Mesothelial cell of epicardium (in vitro differentiated cells): ENCODE results near the gene ZNF701. TPM values are rescaled to one million over a fixed set of nuclear protein-coding genes. Genes with fewer than 3 reads are reported as not detected.
"Not testable (repeated sequence)": the region's sequence is repeated elsewhere in the genome, so short reads cannot be mapped to it uniquely, and the experiment has no call there.

Experiments used
- DNase-seq, 2 experiments: peaks; one replicate each; pipeline ENCODE4 v3.0.0; 2021; ENCODE audit warnings: low spot score in 2 of 2; ENCODE audit not compliant: unreplicated experiment in 2 of 2
- H3K27ac Mint-ChIP-seq: 2 replicates; pipeline ENCODE4 v1.8.0; 2021; ENCODE audit warnings: mixed read lengths
- H3K27me3 Mint-ChIP-seq: 2 replicates; pipeline ENCODE4 v1.8.0; 2021; ENCODE audit warnings: low read depth, mixed read lengths
- H3K36me3 Mint-ChIP-seq: 2 replicates; pipeline ENCODE4 v1.8.0; 2021; ENCODE audit warnings: mixed read lengths
- H3K4me1 Mint-ChIP-seq: 2 replicates; pipeline ENCODE4 v1.8.0; 2021; ENCODE audit warnings: mixed read lengths
- H3K4me3 Mint-ChIP-seq: 2 replicates; pipeline ENCODE4 v1.8.0; 2021; ENCODE audit warnings: mild to moderate bottlenecking, moderate library complexity, mixed read lengths
- H3K9me3 Mint-ChIP-seq: 2 replicates; pipeline ENCODE4 v1.8.0; 2021; ENCODE audit warnings: mixed read lengths
- CTCF ChIP-seq: fragments of 200-600 bp; sonication (generic); IDR thresholded peaks from one replicate; pipeline ENCODE4 v1.5.0; 2021; ENCODE audit warnings: antibody characterized with exemption; ENCODE audit not compliant: unreplicated experiment
- total RNA-seq: library from RNA; stranded (reverse); gene quantifications from 3 replicates; pipeline ENCODE4 v1.2.1, GENCODE V29; 2021

The ZNF701 gene
- total RNA-seq, 1 donor from 2014 or later: 26.3 TPM

- Mint-ChIP-seq H3K27ac (no peak overlapping the region), H3K36me3 (peaks cover 8% of the 10 kb centered on the region), H3K4me3 (no peak overlapping the region), H3K27me3 (no peaks in the 10 kb centered on the region), H3K9me3 (no peaks in the 10 kb centered on the region), H3K4me1 (peaks cover 36% of the 10 kb centered on the region)
- DNase-seq: no peak
- TF ChIP-seq CTCF: no peak
Measured at GRCh38 chr19:52602941-52603340, 32.9 kb downstream of the ZNF701 start.

- no peak overlapping the region for H3K27ac Mint-ChIP-seq
- no peaks in the 10 kb centered on the region for H3K27me3 Mint-ChIP-seq
- H3K9me3 Mint-ChIP-seq: no peaks in the 10 kb centered on the region
- H3K4me3 Mint-ChIP-seq: no peak overlapping the region
- no peak for TF ChIP-seq CTCF
- H3K36me3 Mint-ChIP-seq: peaks cover 8% of the 10 kb centered on the region
- DNase-seq: no peak
- H3K4me1 Mint-ChIP-seq: peaks cover 36% of the 10 kb centered on the region
Measured at GRCh38 chr19:52603558-52604207, 33.6 kb downstream of the ZNF701 start.

- Mint-ChIP-seq H3K4me1 (no peaks in the 10 kb centered on the region), H3K27ac (no peak overlapping the region), H3K27me3 (no peaks in the 10 kb centered on the region), H3K4me3 (no peak overlapping the region), H3K9me3 (peaks cover 28% of the 10 kb centered on the region), H3K36me3 (peaks cover 58% of the 10 kb centered on the region)
- no peak for DNase-seq
- no peak for TF ChIP-seq CTCF
Measured at GRCh38 chr19:52613299-52613906, 43.3 kb downstream of the ZNF701 start.

GRCh38 chr19:52621376-52621775 lies 51.3 kb downstream of the ZNF701 start:
- H3K9me3 Mint-ChIP-seq: peaks cover 5% of the 10 kb centered on the region
- no peaks in the 10 kb centered on the region for H3K4me1 Mint-ChIP-seq
- H3K4me3 Mint-ChIP-seq: no peak overlapping the region
- no peak for DNase-seq
- no peak for TF ChIP-seq CTCF
- peaks cover 33% of the 10 kb centered on the region for H3K36me3 Mint-ChIP-seq
- no peak overlapping the region for H3K27ac Mint-ChIP-seq
- no peaks in the 10 kb centered on the region for H3K27me3 Mint-ChIP-seq

- Mint-ChIP-seq H3K9me3 (no peaks in the 10 kb centered on the region), H3K4me1 (no peaks in the 10 kb centered on the region), H3K4me3 (no peak overlapping the region), H3K27me3 (no peaks in the 10 kb centered on the region), H3K27ac (no peak overlapping the region), H3K36me3 (peaks cover 25% of the 10 kb centered on the region)
- TF ChIP-seq CTCF: no peak
- DNase-seq: no peak
Measured at GRCh38 chr19:52622261-52622660, 52.2 kb downstream of the ZNF701 start.

GRCh38 chr19:52626915-52627314 lies 56.8 kb downstream of the ZNF701 start:
- H3K9me3 Mint-ChIP-seq: no peaks in the 10 kb centered on the region
- no peak for TF ChIP-seq CTCF
- H3K27ac Mint-ChIP-seq: no peak overlapping the region
- no peaks in the 10 kb centered on the region for H3K27me3 Mint-ChIP-seq
- no peaks in the 10 kb centered on the region for H3K4me1 Mint-ChIP-seq
- H3K4me3 Mint-ChIP-seq: no peak overlapping the region
- H3K36me3 Mint-ChIP-seq: peaks cover 33% of the 10 kb centered on the region
- DNase-seq: no peak

- H3K36me3 Mint-ChIP-seq: peaks cover 29% of the 10 kb centered on the region
- H3K27ac Mint-ChIP-seq, DNase-seq, H3K4me3 Mint-ChIP-seq, H3K4me1 Mint-ChIP-seq, H3K27me3 Mint-ChIP-seq, H3K9me3 Mint-ChIP-seq: not testable (repeated sequence)
Measured at GRCh38 chr19:52627441-52627840, 57.4 kb downstream of the ZNF701 start.
